CD4-positive, alpha-beta memory T cell (primary cell): ENCODE results near the gene GID4. TPM values are rescaled to one million over a fixed set of nuclear protein-coding genes. Genes with fewer than 3 reads are reported as not detected.

Source experiments
- CTCF ChIA-PET: fragments of 350-600 bp; sonication (Branson Sonifier 250); formaldehyde crosslinking; loops from one replicate; lab custom pipeline; 2021; ENCODE audit warnings: inconsistent platforms; ENCODE audit not compliant: partially characterized antibody; lab: Charles Lee
- POLR2A ChIA-PET: fragments of 350-600 bp; sonication (Branson Sonifier 250); formaldehyde crosslinking; loops from one replicate; lab custom pipeline; 2021; ENCODE audit not compliant: partially characterized antibody; lab: Charles Lee
- DNase-seq, 5 donors: peaks; one replicate each; pipeline versions ENCODE4 v3.0.0 to v3.0.0-alpha.2; 2020 to 2022; ENCODE audit warnings: mixed read lengths in 1 of 5
- H3K27ac ChIP-seq: one replicate; pipeline ENCODE4 v1.7.0; 2013; ENCODE audit warnings: low read depth, low read length
- H3K27me3 ChIP-seq: 2 replicates; pipeline ENCODE4 v1.7.0; 2013; ENCODE audit warnings: mild to moderate bottlenecking, low read length, moderate library complexity; ENCODE audit not compliant: insufficient read depth
- H3K36me3 ChIP-seq: 2 replicates; pipeline ENCODE4 v1.7.0; 2013; ENCODE audit warnings: mild to moderate bottlenecking, low read length, moderate library complexity; ENCODE audit not compliant: insufficient read depth
- H3K4me1 ChIP-seq: 2 replicates; pipeline ENCODE4 v1.7.0; 2013; ENCODE audit warnings: mild to moderate bottlenecking, low read length, moderate library complexity; ENCODE audit not compliant: insufficient read depth
- H3K4me3 ChIP-seq, 2 donors: one replicate each; pipeline ENCODE4 v1.7.0; 2013; ENCODE audit warnings: low read length in 2 of 2, mild to moderate bottlenecking in 1 of 2
- H3K9me3 ChIP-seq, 2 donors: one replicate each; pipeline ENCODE4 v1.7.0; 2013; ENCODE audit warnings: low read length in 2 of 2, control low read depth in 1 of 2; ENCODE audit not compliant: control insufficient read depth in 1 of 2
- H3K27ac Mint-ChIP-seq, 7 donors: one replicate each; pipeline ENCODE4 v1.8.0; 2020 to 2021; ENCODE audit warnings: mixed read lengths in 7 of 7, mild to moderate bottlenecking in 6 of 7, inconsistent platforms in 3 of 7, moderate library complexity in 3 of 7
- H3K27me3 Mint-ChIP-seq, 2 donors: one replicate each; pipeline ENCODE4 v1.8.0; 2020 to 2021; ENCODE audit warnings: mixed read lengths in 2 of 2
- H3K36me3 Mint-ChIP-seq, 2 donors: one replicate each; pipeline ENCODE4 v1.8.0; 2020 to 2021; ENCODE audit warnings: mixed read lengths in 2 of 2, inconsistent platforms in 1 of 2, mild to moderate bottlenecking in 1 of 2
- H3K4me1 Mint-ChIP-seq, 4 donors: one replicate each; pipeline ENCODE4 v1.8.0; 2020 to 2021; ENCODE audit warnings: mixed read lengths in 4 of 4, mild to moderate bottlenecking in 1 of 4
- H3K4me3 Mint-ChIP-seq, 8 donors: one replicate each; pipeline ENCODE4 v1.8.0; 2020 to 2021; ENCODE audit warnings: mixed read lengths in 8 of 8, mild to moderate bottlenecking in 7 of 8, moderate library complexity in 6 of 8, inconsistent platforms in 3 of 8
- H3K9me3 Mint-ChIP-seq, 8 donors: one replicate each; pipeline ENCODE4 v1.8.0; 2020 to 2021; ENCODE audit warnings: mixed read lengths in 8 of 8, mild to moderate bottlenecking in 5 of 8, inconsistent platforms in 3 of 8, moderate library complexity in 1 of 8
- intact Hi-C: fragments of 100-400 bp; cut with micrococcal nuclease; formaldehyde crosslinking; loops from one replicate; pipeline ENCODE4 v1.15.1; 2023
- polyA plus RNA-seq, 2 donors: library from polyadenylated mRNA; unstranded; fragments of 300-500 nt; fragmentation: Illumina TruSeq; gene quantifications; one replicate each; pipeline ENCODE4 v1.2.3, GENCODE V29; 2021
- total RNA-seq, 2 experiments: library from RNA; stranded (reverse); gene quantifications; one replicate each; pipeline ENCODE4 v1.2.3, GENCODE V29; 2021

The GID4 gene
- total and polyA plus RNA-seq, 4 experiments from 2014 or later: 6.5 to 13.1 (median 9.8) TPM

DNA sequence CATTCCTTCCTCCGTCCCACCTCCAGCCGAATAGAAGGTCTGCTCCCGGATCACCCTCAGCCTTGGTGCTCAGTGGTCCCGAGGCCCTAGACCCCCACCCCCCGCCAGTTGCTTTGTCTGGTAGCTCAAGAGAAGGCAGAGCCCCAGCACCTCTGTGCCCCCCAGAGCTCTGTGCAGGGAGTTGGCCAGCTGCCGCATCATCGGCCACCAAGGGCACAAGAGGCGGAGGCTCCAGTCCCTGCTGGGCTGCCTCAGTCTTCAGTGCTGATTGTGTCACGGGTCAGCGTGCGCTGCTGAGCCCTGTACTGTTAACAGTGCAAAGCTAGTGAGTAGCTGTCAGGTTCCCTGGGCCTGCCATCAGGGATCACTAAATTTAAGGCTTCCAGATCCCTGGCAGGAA is 26.3 kb downstream of the GID4 start:
- peaks cover 0 to 1% (median 0%) of the 10 kb centered on the region in 8 donors for H3K9me3 Mint-ChIP-seq
- Histone ChIP-seq H3K27me3 (no peaks in the 10 kb centered on the region), H3K36me3 (peaks cover 25% of the 10 kb centered on the region), H3K4me1 (no peaks in the 10 kb centered on the region), H3K27ac (no peak overlapping the region), H3K9me3 (no peaks in the 10 kb centered on the region), H3K4me3 (no peak overlapping the region)
- CTCF ChIA-PET: no interaction called here
- POLR2A ChIA-PET: no interaction called here
- peaks cover 26 to 39% of the 10 kb centered on the region in 2 donors for H3K36me3 Mint-ChIP-seq
- intact Hi-C loops: no loop called here
- H3K4me3 Mint-ChIP-seq: no peak overlapping the region
- no peak for DNase-seq
- H3K4me1 Mint-ChIP-seq: peaks cover 0 to 1% (median 0%) of the 10 kb centered on the region in 4 donors
- H3K27me3 Mint-ChIP-seq: no peaks in the 10 kb centered on the region
- H3K27ac Mint-ChIP-seq: no peak overlapping the region

DNA sequence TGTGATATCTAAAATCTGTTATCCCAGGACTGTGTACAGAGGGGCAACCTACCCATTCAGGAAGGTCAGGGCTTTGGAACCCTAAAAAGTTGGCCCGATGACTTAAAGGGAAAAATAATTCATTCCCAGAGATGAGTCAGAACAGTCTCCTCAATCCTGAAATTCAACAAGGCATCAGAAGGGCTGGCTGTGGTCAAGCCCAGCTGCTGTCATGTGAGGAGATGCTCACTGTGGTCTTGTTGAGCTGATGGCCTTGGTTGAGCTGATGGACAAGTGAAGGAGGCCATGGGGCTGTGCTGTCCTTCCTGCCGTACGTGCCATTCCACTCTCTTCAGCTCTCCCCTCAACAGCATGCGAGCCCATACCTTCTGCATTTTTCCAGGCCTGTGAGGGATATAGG is 27.7 kb downstream of the GID4 start:
- no peak overlapping the region for H3K27ac ChIP-seq
- no peak overlapping the region for H3K4me3 ChIP-seq
- no peak for DNase-seq
- H3K4me1 ChIP-seq: no peaks in the 10 kb centered on the region
- no peaks in the 10 kb centered on the region for H3K9me3 ChIP-seq
- peaks cover 15% of the 10 kb centered on the region for H3K36me3 ChIP-seq
- ChIA-PET CTCF (no interaction called here), POLR2A (no interaction called here)
- H3K27ac Mint-ChIP-seq: peak overlapping the region in 2 of 7 donors; percentile 23 to 57
- peaks cover 1 to 8% (median 7%) of the 10 kb centered on the region in 4 donors for H3K4me1 Mint-ChIP-seq
- intact Hi-C loops: no loop called here
- no peak overlapping the region for H3K4me3 Mint-ChIP-seq
- H3K27me3 ChIP-seq: no peaks in the 10 kb centered on the region
- peaks cover 0 to 1% (median 0%) of the 10 kb centered on the region in 8 donors for H3K9me3 Mint-ChIP-seq
- peaks cover 26 to 30% of the 10 kb centered on the region in 2 donors for H3K36me3 Mint-ChIP-seq
- H3K27me3 Mint-ChIP-seq: no peaks in the 10 kb centered on the region

DNA sequence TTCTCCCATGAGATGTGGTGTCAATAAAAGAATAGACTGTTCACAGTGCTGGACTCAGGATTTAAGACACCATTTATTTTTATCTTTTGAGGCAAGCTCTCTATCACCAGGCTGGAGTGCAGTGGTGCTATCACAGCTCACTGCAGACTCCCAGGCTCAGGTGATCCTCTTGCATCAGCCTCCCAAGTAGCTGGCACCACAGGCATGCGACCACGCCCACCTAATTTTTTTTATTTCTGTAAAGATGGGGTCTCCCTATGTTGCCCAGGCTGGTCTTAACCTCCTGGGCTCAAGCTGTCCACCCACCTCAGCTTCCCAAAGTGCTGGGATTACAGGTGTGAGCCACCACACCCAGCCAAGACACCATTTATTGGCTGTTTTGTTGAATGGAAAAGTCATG is 29.9 kb downstream of the GID4 start:
- Mint-ChIP-seq H3K27me3 (no peaks in the 10 kb centered on the region), H3K4me1 (peaks cover 1 to 8% (median 7%) of the 10 kb centered on the region in 4 donors), H3K36me3 (peaks cover 15 to 18% of the 10 kb centered on the region in 2 donors), H3K9me3 (peaks cover 0 to 1% (median 0%) of the 10 kb centered on the region in 8 donors), H3K27ac (no peak overlapping the region), H3K4me3 (no peak overlapping the region)
- ChIA-PET CTCF (no interaction called here), POLR2A (no interaction called here)
- intact Hi-C loops: no loop called here
- H3K9me3 ChIP-seq: no peaks in the 10 kb centered on the region
- H3K4me3 ChIP-seq: no peak overlapping the region
- no peak for DNase-seq
- H3K27me3 ChIP-seq: no peaks in the 10 kb centered on the region
- H3K4me1 ChIP-seq: no peaks in the 10 kb centered on the region
- H3K36me3 ChIP-seq: peaks cover 9% of the 10 kb centered on the region
- no peak overlapping the region for H3K27ac ChIP-seq

DNA sequence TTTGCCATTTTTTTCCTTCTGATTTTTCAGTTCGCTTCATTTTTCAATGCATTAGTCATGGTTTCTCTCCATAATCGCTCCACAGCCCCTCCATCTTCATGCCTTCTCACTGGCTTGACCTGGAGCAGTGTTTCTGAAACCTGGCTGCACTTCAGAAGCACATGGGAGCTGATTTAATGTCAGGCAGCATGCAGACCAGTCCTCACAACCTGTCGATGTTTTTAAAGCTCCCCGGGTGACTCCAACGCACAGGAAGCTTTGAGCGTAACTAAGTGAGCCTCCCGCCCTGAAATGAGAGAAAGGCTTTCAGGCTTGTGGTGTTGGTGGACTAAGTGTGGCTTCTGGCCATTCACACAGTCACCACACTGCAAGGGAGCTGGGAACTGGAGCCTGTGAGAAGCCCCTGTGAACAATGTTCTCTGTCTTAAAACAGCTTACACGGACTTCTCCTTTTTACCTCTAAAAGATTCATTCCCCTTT is 31.7 kb downstream of the GID4 start:
- H3K4me3 ChIP-seq: no peak overlapping the region
- DNase-seq: no peak
- ChIA-PET CTCF (no interaction called here), POLR2A (no interaction called here)
- H3K27me3 Mint-ChIP-seq: peaks cover 7 to 10% of the 10 kb centered on the region in 2 donors
- H3K9me3 Mint-ChIP-seq: peaks cover 0 to 1% (median 0%) of the 10 kb centered on the region in 8 donors
- H3K27ac ChIP-seq: no peak overlapping the region
- H3K27ac Mint-ChIP-seq: peak overlapping the region in 1 of 7 donors; percentile 42
- H3K4me3 Mint-ChIP-seq: no peak overlapping the region
- H3K36me3 ChIP-seq: no peaks in the 10 kb centered on the region
- peaks cover 3 to 6% of the 10 kb centered on the region in 2 donors for H3K36me3 Mint-ChIP-seq
- H3K27me3 ChIP-seq: no peaks in the 10 kb centered on the region
- intact Hi-C loops: no loop called here
- no peaks in the 10 kb centered on the region for H3K9me3 ChIP-seq
- no peaks in the 10 kb centered on the region for H3K4me1 ChIP-seq
- H3K4me1 Mint-ChIP-seq: peaks cover 1 to 8% (median 6%) of the 10 kb centered on the region in 4 donors

DNA sequence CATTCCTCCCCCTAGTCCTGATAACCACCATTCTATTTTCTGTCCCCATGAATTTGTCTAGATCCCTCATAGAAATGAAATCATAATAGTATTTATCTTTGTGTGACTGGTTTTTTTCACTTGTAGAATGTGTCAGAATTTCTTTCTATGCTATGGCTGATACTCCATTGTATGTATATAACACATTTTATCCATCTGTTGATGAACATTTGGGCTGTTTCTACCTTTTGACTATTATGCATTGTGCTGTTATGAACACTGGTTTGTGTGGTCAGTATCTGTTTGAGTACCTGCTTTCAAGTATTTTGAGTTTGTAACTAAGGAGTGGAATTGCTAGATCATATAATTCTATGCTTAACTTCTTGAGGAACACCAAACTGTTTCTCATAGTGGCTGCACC is 32.5 kb downstream of the GID4 start:
- Mint-ChIP-seq H3K4me1 (peaks cover 1 to 8% (median 6%) of the 10 kb centered on the region in 4 donors), H3K27me3 (peaks cover 7 to 10% of the 10 kb centered on the region in 2 donors), H3K9me3 (no peaks in the 10 kb centered on the region), H3K36me3 (peaks cover 0 to 1% of the 10 kb centered on the region in 2 donors), H3K4me3 (no peak overlapping the region), H3K27ac (no peak overlapping the region)
- no peaks in the 10 kb centered on the region for H3K36me3 ChIP-seq
- H3K4me1 ChIP-seq: no peaks in the 10 kb centered on the region
- intact Hi-C loops: no loop called here
- no peaks in the 10 kb centered on the region for H3K9me3 ChIP-seq
- no peak overlapping the region for H3K4me3 ChIP-seq
- no peak for DNase-seq
- ChIA-PET CTCF (no interaction called here), POLR2A (no interaction called here)
- H3K27ac ChIP-seq: no peak overlapping the region
- no peaks in the 10 kb centered on the region for H3K27me3 ChIP-seq

DNA sequence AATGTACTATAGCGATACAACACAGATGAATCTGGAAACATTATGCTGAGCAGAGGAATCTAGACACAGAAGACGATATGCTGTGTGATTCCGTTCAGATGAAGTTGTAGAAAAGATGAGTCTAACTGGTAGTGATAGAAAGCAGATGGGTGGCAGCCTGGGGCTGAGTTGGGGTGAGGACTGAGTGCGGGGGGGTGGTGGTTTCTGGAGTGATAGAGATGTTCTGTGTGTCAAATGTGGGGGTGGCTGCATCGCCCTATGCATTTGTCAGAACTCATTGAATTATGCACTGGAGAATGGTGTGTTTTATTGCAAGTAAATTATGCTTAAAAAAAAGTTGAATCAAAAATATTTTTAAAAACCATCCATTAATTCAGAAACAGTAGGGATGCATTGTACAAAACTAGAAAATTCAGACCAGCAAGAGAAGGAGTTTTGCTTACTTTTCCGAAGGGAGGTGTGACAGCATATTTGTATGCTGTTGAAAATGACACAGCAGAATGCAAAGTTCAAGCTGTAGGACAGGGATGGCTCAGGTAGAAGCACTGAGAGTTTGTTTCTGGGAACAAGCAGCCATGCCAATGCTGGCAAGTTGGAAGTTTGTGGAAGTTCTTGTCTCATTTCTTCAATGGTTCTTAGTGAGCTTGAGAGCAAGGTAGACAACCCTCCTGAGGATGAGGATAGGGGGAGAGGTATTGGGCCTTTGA is 35.5 kb downstream of the GID4 start:
- H3K9me3 ChIP-seq: no peaks in the 10 kb centered on the region
- intact Hi-C loops: no loop called here
- no peak for DNase-seq
- no peak overlapping the region for H3K4me3 ChIP-seq
- Mint-ChIP-seq H3K4me3 (no peak overlapping the region), H3K9me3 (no peaks in the 10 kb centered on the region), H3K27ac (peak overlapping the region in 1 of 7 donors; percentile 65), H3K4me1 (peaks cover 1 to 8% (median 6%) of the 10 kb centered on the region in 4 donors), H3K27me3 (peaks cover 9 to 16% of the 10 kb centered on the region in 2 donors), H3K36me3 (no peaks in the 10 kb centered on the region)
- ChIA-PET POLR2A (no interaction called here), CTCF (no interaction called here)
- H3K4me1 ChIP-seq: no peaks in the 10 kb centered on the region
- no peaks in the 10 kb centered on the region for H3K27me3 ChIP-seq
- H3K36me3 ChIP-seq: no peaks in the 10 kb centered on the region
- H3K27ac ChIP-seq: no peak overlapping the region

DNA sequence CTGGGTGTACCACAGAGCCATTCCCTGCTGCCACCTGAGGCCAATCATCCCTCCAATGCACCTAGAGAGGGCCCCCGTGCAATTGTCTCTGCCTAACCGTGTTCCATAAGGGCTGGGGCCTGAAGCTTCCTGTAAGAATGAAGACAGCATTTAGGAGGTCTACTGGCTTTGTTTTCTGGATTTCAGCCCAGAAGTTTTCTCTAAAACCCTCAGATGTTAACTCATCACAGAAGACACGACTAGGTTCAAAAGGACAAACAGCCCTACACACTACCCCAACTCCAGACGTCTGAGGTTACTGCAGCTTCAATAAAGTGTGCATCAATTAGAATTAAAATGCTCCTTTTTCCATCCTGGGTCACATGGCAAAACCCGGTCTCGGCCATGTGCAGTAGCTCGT is 37.7 kb downstream of the GID4 start:
- intact Hi-C loops: no loop called here
- H3K4me3 ChIP-seq: no peak overlapping the region
- no peak overlapping the region for H3K27ac ChIP-seq
- Mint-ChIP-seq H3K4me3 (no peak overlapping the region), H3K27me3 (peaks cover 15 to 18% of the 10 kb centered on the region in 2 donors), H3K27ac (no peak overlapping the region), H3K36me3 (no peaks in the 10 kb centered on the region), H3K4me1 (no peaks in the 10 kb centered on the region), H3K9me3 (no peaks in the 10 kb centered on the region)
- no peaks in the 10 kb centered on the region for H3K4me1 ChIP-seq
- no peaks in the 10 kb centered on the region for H3K36me3 ChIP-seq
- H3K27me3 ChIP-seq: no peaks in the 10 kb centered on the region
- ChIA-PET CTCF (no interaction called here), POLR2A (no interaction called here)
- DNase-seq: no peak
- H3K9me3 ChIP-seq: no peaks in the 10 kb centered on the region
